SKM-1 (cell line): ENCODE data around the gene NRAS.
"Not testable (repeated sequence)": the region's sequence is repeated elsewhere in the genome, so short reads cannot be mapped to it uniquely, and the experiment has no call there.

ENCODE experiments used
- DNase-seq: peaks from one replicate; lab custom pipeline; 2025; ENCODE audit not compliant: unreplicated experiment; lab: John Stamatoyannopoulos, UW

Gene NRAS

DNA sequence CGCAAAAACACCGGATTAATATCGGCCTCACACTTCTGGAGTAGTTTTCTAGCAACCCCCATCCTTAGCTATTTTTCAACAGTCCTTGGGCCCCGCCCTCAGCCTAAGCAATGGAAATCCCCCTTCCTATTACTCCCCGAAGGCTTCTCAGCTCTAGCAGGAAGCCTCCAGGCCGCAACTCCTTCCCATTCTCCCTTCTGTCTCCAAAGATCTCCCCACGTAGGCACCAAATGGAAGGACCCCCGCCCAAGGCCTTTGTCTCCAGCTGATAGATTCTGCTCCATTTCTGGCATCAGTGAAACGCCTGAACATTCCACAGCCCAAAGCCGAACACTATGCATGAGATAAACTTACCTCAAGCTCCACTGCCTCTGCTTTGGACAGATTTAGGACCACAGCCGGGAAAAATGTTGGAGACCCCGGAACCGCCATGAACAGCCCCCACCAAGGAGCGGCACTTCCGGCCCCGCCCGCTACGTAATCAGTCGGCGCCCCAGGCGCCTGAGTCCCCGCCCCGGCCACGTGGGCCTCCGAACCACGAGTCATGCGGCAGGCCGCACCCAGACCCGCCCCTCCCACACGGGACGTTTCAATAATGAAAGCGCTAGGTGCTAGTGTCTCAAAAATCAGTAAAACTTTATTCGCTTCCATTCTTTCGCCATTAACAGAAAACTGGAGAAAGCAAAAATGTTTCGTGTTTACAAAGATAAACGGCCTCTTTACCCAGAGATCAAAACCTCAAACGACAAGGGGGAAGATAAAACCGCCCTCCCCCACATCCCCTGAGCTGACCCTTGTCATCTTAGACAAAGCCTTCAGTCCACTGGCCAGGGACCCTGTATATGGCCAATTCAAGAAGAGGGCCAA, at the start of gene NRAS:
Gene NRAS (minus strand): TSS at position 468 of the 867 bp plus-strand sequence. CDS start 611 bp downstream, outside the sequence.
- DNase-seq: peak; percentile 67

DNA sequence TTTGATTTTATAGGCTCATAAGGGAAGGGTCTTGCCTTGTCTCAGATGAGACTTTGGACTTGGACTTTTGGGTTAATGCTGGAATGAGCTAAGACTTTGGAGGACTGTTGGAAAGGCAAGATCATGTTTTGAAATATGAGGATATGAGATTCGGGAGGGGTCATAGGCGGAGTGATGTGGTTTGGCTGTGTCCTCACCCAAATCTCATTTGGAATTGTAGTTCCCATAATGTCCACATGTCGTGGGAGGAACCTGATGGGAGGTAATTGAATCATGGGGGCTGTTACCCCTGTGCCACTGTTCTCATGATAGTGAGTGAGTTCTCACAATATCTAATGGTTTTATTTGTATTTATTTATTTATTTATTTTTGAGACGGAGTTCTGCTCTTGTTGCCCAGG, 48.1 kb upstream of the NRAS start:
- DNase-seq: no peak

DNA sequence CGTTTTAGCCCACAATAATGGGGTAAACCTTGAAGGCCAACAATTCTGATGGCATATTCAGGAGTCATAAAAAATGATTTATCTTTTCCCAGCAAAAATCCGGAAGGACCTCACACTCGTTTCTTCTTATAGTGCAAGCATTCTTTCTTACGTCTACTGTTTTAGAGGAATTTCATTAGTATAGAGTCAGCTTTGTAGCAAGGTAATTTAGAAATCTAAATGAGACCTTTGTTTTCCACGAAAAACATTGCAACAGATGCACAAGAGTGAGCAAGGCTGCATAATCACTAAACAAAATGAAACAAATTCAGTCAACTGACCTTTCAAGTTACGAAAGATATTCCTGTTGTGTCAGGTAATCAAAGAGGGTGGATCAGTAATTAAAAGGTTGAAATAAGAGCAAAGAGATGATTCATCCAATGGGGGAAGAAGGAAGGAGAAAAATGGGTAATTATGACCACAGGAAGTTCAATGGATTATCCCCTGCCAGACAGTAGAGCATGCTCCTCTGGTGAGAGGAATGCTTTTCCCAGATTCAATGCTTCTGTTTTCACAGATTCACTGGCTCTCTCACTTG, 41.8 kb upstream of the NRAS start:
- no peak for DNase-seq

DNA sequence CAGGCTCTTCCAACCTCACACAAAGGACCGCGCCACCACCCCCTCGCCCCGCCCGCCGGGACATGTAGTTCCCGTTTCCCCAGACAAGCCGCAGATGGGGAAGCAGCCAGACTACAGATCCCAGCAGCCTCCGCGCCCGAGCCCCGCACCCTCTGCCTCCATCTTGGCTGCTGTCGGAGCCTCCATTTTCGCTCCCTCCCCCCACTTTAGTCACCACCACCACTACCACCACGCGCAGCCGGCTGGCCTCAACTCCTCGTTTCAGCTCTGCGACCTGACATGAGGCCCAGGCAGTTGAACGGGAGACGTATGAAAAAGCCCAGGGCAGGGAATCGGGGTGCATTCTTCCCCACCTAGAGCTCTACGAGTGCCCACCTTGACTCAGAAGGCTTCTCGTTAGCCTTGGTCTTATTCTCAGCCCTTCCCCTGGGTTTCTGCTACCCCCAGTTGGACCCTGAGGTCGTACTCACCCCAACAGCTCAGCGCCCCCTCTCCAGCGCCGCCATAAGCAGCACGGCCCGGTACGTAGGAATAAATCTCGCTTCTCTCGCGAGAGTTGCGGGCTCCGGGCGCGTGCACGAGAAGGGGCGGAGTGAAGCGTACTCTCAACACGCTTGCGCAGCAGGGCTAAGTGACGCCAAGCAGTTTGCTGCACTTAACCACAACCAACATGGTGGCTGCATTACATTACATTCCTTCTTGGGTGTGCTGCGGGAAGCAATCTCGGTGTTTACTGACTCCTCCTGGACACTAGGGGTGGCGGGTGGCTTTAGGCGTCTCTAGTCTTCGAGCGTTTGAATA, 41.1 kb upstream of the NRAS start, which contains the start of gene CSDE1:
Gene CSDE1 (minus strand): TSS at position 530 of the 801 bp plus-strand sequence. CDS start 18,094 bp downstream, outside the sequence.
- peak; percentile 96 for DNase-seq

GRCh38 chr1:114756949-114757454, 40.4 kb upstream of the NRAS start:
- no peak for DNase-seq

GRCh38 chr1:114756009-114756892, 39.7 kb upstream of the NRAS start:
- DNase-seq: no peak

- DNase-seq: peak; percentile 38
Measured at GRCh38 chr1:114755006-114755931, 38.7 kb upstream of the NRAS start.

DNA sequence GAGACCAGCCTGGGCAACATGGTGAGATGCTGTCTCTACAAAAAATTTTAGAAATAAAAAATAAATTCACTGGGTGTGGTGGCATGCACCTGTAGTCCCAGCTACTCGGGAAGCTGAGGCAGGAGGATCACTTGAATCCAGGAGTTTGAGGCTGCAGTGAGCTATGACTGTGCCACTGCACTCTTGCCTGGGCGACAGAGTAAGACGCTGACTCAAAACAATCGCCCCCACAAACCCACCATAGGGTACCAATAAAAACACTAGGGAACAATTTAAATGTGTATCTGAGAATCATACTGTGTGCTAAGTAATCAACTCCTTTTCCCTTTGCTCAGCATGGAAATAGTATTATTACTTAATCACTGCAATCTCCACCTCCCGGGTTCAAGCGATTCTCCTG, 37.1 kb upstream of the NRAS start:
- not testable (repeated sequence) for DNase-seq

- no peak for DNase-seq
Measured at GRCh38 chr1:114753143-114753542, 36.6 kb upstream of the NRAS start.

GRCh38 chr1:114750780-114751179, 34.2 kb upstream of the NRAS start:
- no peak for DNase-seq

DNA sequence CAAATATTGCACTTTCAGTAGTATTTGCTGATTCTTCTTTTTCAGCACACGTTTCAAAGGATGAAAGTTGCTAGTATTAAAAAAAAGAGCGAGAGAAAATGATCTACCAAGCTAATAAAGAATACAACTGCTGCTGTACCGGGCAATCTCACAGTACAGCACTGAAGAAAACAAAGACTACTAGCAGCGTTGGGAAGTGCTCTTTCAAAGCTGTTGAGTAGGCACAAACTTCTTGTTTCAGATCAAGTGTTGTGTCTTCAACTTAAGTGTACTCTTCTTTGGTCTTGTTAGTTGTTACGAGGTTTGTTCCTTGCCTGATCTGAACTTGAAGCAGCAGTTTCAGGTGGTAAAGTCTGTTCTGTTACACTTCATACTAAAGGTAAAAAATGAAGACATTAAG, 33.3 kb upstream of the NRAS start:
- no peak for DNase-seq

GRCh38 chr1:114746450-114747121, 30.0 kb upstream of the NRAS start:
- DNase-seq: no peak

DNA sequence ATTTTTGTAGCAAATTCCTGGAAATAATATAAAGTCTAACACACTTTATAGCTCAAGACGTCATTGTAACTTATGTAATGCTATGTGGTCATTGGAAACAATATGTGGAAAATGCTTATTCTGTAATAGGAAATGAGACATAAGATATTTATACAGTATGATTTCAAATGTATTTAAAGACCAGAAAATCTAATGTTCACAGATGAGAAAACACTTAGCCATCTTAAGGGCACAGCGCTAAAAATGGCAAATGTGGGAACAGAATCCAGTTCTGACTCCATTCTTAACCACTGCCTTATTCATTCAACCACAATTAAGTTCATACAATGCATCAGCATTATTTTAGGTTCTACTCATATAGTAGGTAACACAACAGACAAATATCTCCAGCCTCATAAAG, 28.7 kb upstream of the NRAS start:
- DNase-seq: no peak

DNA sequence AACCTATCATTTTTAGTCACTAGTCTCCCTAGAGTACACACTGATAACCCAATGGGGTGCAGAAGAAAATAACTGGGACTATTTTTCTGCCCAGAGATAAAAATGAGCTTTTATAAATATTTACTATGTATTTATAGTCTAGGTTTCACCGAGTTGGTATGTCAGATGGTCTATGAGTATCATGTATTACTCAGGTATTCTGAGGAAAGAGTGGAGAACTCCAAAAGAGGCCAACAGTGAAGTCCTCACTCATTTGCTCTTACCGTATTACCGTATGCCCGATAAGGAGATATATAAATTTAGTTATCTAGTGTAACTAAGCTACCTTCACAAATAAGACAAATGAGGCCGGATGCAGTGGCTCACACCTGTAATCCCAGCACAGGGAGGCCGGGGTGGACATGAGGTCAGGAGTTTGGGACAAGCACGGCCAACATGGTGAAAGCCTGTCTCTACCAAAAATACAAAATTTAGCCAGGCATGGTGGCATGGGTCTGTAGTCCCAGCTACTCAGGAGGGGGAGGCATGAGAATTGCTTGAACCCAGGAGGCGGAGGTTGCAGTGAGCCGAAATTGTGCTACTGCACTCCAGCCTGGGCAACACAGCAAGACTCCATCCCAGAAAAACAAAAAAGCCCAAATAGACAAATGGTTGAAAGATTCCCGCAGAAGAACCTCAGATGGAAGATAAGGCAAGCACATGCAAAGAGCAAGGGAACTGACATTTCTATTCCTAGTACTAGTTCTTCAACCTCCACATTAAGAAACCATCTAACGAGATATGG, 25.6 kb upstream of the NRAS start:
- DNase-seq: no peak

GRCh38 chr1:114740331-114740730, 23.8 kb upstream of the NRAS start:
- DNase-seq: no peak

DNA sequence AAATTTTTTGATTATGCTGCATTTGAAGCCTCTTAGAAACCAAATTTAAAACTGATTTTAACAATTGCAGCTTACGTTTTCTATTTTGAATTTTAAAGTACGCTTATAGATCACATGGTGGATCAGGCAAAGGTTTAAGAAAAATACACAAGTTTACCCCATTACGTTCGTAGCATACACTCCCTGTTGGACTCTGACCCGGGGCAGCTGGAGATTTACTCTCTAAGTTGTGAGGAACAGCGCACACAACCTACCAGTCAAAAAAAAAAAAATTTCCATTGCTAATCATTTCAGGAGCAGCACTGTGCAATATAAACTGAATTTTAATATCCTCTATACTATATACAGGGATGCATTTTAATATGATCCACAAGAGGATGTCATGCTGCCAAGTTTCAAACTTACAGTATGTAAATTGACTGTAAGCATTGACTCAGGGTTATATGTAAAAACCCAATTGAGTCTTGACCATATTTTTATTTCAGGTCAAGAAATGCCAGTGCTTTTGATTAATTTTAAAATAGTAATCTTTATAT, 20.8 kb upstream of the NRAS start:
- DNase-seq: no peak

DNA sequence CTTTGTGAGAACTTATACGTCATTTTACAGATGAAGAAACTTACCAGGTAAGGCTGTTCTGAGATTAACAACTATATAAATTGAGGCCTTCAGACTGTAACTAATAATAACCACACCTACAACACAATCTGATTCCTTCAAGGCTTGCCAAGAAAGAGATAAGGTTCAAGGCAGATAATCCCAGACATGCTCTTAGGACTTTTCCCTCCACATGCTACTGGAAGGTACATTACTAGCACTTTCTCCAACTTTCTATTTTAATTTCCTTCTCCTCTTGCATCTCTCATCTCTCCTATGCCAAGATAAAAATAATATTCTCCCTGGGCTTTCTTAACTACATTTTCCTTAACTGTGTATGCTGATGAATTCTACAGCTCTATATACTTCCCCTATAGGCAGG, 18.9 kb upstream of the NRAS start:
- no peak for DNase-seq

- DNase-seq: no peak
Measured at GRCh38 chr1:114729782-114730181, 13.2 kb upstream of the NRAS start.
